Measurements from ENCODE around the gene SMIM15. TPM values are rescaled to one million over a fixed set of nuclear protein-coding genes. Genes with fewer than 3 reads are reported as not detected.

Gene SMIM15
- total RNA-seq, 4 donors from 2014 or later, result 6.2 to 17.1 (median 10.4) TPM

DNA sequence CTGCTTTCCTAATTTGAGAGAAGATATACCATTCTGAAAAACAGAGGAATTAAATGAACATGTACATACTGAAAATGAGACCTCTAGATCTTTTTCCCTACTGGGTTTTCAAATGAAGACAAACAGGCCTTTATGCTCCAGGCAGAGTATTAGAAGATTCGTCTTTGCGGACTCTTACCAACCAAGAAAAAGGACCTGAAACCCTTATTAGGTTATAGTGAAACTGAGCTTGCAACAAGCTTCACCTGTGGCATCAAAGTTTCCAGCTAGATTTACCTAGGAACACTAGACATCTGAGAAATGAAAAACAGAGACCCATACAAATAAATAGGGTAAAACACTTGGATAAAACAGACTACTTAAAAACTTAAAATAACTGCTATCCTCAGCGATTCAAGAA is 46.3 kb downstream of the SMIM15 start:
- in situ Hi-C loops (cut with MboI; ENCODE audit: low sequenced_read_pairs in 4 of 4), result no loop called here

DNA sequence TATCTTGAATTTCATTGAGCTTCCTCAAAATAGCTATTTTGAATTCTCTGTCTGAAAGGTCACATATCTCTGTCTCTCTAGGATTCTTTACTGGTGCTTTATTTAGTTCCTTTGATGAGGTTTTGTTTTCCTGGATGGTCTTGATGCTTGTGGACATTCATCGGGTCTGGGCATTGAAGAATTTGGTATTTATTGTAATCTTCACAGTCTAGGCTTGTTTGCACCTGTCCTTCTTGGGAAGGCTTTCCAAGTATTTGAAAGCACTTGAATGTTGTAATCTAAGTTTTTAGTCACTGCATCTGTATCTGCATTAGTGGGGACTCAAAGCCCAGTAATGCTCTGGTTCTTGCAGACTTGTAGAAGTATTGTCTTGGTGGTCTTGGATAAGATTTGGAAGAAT is 47.8 kb downstream of the SMIM15 start:
- intact Hi-C loops (cut with DNase I; ENCODE audit: low total_unique reads) (no loop called here), in situ Hi-C loops (cut with MboI; ENCODE audit: low sequenced_read_pairs in 4 of 4) (no loop called here)
- Histone ChIP-seq H3K4me1 (no peaks in the 10 kb centered on the region), H3K36me3 (no peaks in the 10 kb centered on the region), H3K9me3 (no peaks in the 10 kb centered on the region), H3K4me3 (no peak overlapping the region), H3K27me3 (no peaks in the 10 kb centered on the region), H3K27ac (no peak overlapping the region)
- no peak for DNase-seq
- no peak for ATAC-seq
- TF ChIP-seq, protein P1, sequence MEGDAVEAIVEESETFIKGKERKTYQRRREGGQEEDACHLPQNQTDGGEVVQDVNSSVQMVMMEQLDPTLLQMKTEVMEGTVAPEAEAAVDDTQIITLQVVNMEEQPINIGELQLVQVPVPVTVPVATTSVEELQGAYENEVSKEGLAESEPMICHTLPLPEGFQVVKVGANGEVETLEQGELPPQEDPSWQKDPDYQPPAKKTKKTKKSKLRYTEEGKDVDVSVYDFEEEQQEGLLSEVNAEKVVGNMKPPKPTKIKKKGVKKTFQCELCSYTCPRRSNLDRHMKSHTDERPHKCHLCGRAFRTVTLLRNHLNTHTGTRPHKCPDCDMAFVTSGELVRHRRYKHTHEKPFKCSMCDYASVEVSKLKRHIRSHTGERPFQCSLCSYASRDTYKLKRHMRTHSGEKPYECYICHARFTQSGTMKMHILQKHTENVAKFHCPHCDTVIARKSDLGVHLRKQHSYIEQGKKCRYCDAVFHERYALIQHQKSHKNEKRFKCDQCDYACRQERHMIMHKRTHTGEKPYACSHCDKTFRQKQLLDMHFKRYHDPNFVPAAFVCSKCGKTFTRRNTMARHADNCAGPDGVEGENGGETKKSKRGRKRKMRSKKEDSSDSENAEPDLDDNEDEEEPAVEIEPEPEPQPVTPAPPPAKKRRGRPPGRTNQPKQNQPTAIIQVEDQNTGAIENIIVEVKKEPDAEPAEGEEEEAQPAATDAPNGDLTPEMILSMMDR (IDR thresholded peaks at IDR 0.05 in 4 of 5, conservative IDR thresholded peaks at IDR 0.05 in 1 of 5), result no peak
- no peak for TF ChIP-seq POLR2A (IDR thresholded peaks at IDR 0.05)

More for the DNA sequence above, 46.3 kb downstream of the SMIM15 start:
- intact Hi-C loops (cut with DNase I; ENCODE audit: low total_unique reads), result no loop called here
- Histone ChIP-seq H3K4me1 (no peaks in the 10 kb centered on the region), H3K36me3 (no peaks in the 10 kb centered on the region), H3K27ac (no peak overlapping the region), H3K27me3 (no peaks in the 10 kb centered on the region), H3K4me3 (no peak overlapping the region), H3K9me3 (no peaks in the 10 kb centered on the region)
- DNase-seq, result no peak
- ATAC-seq, result no peak
- no peak for TF ChIP-seq POLR2A (IDR thresholded peaks at IDR 0.05)
- TF ChIP-seq, protein P1 (IDR thresholded peaks at IDR 0.05 in 4 of 5, conservative IDR thresholded peaks at IDR 0.05 in 1 of 5), result no peak

Other genes starting within 250 kb of the SMIM15 start
- 1 to 10 TPM; 4.8 to 7.3 (median 5.6) TPM for gene ERCC8, start 217.4 kb downstream of the SMIM15 start, total RNA-seq
- gene NDUFAF2, start 217.3 kb downstream of the SMIM15 start, total RNA-seq, result 10 to 100 TPM; 25.8 to 54.3 (median 51.2) TPM
- 1 to 10 TPM; 1.9 to 4.0 (median 3.0) TPM for gene ZSWIM6, start 169.8 kb upstream of the SMIM15 start, total RNA-seq